Measurements from ENCODE around the gene SLC7A5. TPM values are rescaled to one million over a fixed set of nuclear protein-coding genes. Genes with fewer than 3 reads are reported as not detected.

SLC7A5 gene
- total RNA-seq, 2 donors from 2014 or later: 374 to 588 TPM

GRCh38 chr16:87824016-87824990 lies 45.0 kb downstream of the SLC7A5 start:
- Histone ChIP-seq H3K27ac (ENCODE audit: low read depth, low read length) (no peak overlapping the region), H3K27me3 (ENCODE audit: control insufficient read depth, insufficient read depth, low read length, poor library complexity, severe bottlenecking) (no peaks in the 10 kb centered on the region), H3K4me3 (ENCODE audit: low read length) (no peak overlapping the region), H3K9ac (ENCODE audit: extremely low read depth, low read length, poor library complexity, severe bottlenecking) (no peak overlapping the region), H3K4me1 (ENCODE audit: control insufficient read depth, insufficient read depth, low read length) (peaks cover 28% of the 10 kb centered on the region), H3K9me3 (ENCODE audit: control insufficient read depth, low read length) (no peaks in the 10 kb centered on the region), H3K36me3 (ENCODE audit: control insufficient read depth, insufficient read depth, low read length) (peaks cover 3% of the 10 kb centered on the region)
- Mint-ChIP-seq H3K27me3 (ENCODE audit: insufficient read depth) (no peaks in the 10 kb centered on the region), H3K27ac (peak overlapping the region; percentile 23), H3K4me3 (no peak overlapping the region), H3K36me3 (ENCODE audit: low read depth) (no peaks in the 10 kb centered on the region), H3K9me3 (no peaks in the 10 kb centered on the region), H3K4me1 (peaks cover 42% of the 10 kb centered on the region)
- DNase-seq: no peak
- 76 to 84% methylated on average over 10 to 19 of the region's 19 CpGs for WGBS, 2 experiments (ENCODE audit: insufficient coverage in 1 of 2, insufficient read length in 1 of 2)
- TF ChIP-seq CTCF (conservative IDR thresholded peaks at IDR 0.05): no peak

DNA sequence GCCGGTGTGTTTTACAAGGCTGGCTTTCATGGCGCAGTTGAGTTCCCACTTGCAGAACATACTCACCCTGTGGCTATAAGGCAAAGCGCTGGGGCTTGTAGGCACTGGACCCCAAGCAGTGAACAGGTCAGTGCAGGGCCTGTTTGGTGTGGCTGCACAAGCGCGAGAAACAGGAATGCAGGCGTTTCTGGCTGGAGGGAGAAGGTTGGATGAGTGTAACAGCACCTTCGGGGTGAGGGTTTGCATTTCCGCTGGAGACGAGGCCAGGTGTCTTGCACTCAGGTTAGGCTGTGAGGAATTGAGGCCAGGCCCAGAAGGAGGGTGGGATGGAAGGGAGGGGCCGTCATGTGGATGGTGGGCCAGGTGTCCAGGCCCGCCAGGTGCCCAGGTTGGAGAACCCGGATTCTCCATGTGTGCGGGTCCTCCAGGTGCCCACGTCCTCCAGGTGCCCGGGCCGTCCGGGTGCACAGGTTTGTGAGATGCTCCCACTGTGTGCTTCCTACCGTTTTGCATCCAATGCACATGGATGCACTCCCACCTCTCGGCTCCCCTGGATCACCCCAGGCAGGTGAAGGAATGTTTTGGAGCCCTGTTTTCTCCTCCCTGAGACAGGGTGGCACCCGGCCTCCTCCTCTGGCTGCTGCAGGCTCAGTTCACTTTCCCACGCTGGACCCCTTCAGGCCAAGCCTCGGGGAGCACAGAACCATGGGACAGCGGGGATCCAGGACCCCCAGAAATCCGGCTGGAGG lies 46.0 kb downstream of the SLC7A5 start:
- H3K9me3 Mint-ChIP-seq: peaks cover 1% of the 10 kb centered on the region
- Histone ChIP-seq H3K27me3 (ENCODE audit: control insufficient read depth, insufficient read depth, low read length, poor library complexity, severe bottlenecking) (no peaks in the 10 kb centered on the region), H3K9ac (ENCODE audit: extremely low read depth, low read length, poor library complexity, severe bottlenecking) (peak overlapping the region; percentile 5), H3K36me3 (ENCODE audit: control insufficient read depth, insufficient read depth, low read length) (no peaks in the 10 kb centered on the region), H3K27ac (ENCODE audit: low read depth, low read length) (no peak overlapping the region), H3K4me3 (ENCODE audit: low read length) (no peak overlapping the region), H3K9me3 (ENCODE audit: control insufficient read depth, low read length) (peaks cover 4% of the 10 kb centered on the region), H3K4me1 (ENCODE audit: control insufficient read depth, insufficient read depth, low read length) (peaks cover 26% of the 10 kb centered on the region)
- WGBS, 2 experiments (ENCODE audit: insufficient coverage in 1 of 2, insufficient read length in 1 of 2): 85 to 86% methylated on average over 18 to 24 of the region's 24 CpGs
- no peak for TF ChIP-seq CTCF (conservative IDR thresholded peaks at IDR 0.05)
- peak; percentile 72 for DNase-seq
- no peaks in the 10 kb centered on the region for H3K27me3 Mint-ChIP-seq (ENCODE audit: insufficient read depth)
- H3K4me3 Mint-ChIP-seq: no peak overlapping the region
- H3K4me1 Mint-ChIP-seq: peaks cover 42% of the 10 kb centered on the region
- no peaks in the 10 kb centered on the region for H3K36me3 Mint-ChIP-seq (ENCODE audit: low read depth)
- peak overlapping the region; percentile 72 for H3K27ac Mint-ChIP-seq

- H3K9me3 ChIP-seq (ENCODE audit: control insufficient read depth, low read length): peaks cover 15% of the 10 kb centered on the region
- H3K4me1 Mint-ChIP-seq: peaks cover 42% of the 10 kb centered on the region
- peak overlapping the region; percentile 86 for H3K27ac ChIP-seq (ENCODE audit: low read depth, low read length)
- no peak for TF ChIP-seq CTCF (conservative IDR thresholded peaks at IDR 0.05)
- no peaks in the 10 kb centered on the region for H3K27me3 Mint-ChIP-seq (ENCODE audit: insufficient read depth)
- no peaks in the 10 kb centered on the region for H3K36me3 Mint-ChIP-seq (ENCODE audit: low read depth)
- peak overlapping the region; percentile 72 for H3K27ac Mint-ChIP-seq
- peaks cover 10% of the 10 kb centered on the region for H3K9me3 Mint-ChIP-seq
- no peaks in the 10 kb centered on the region for H3K36me3 ChIP-seq (ENCODE audit: control insufficient read depth, insufficient read depth, low read length)
- DNase-seq: peak; percentile 90
- H3K27me3 ChIP-seq (ENCODE audit: control insufficient read depth, insufficient read depth, low read length, poor library complexity, severe bottlenecking): no peaks in the 10 kb centered on the region
- peak overlapping the region; percentile 5 for H3K9ac ChIP-seq (ENCODE audit: extremely low read depth, low read length, poor library complexity, severe bottlenecking)
- WGBS, 2 experiments (ENCODE audit: insufficient coverage in 1 of 2, insufficient read length in 1 of 2): 51 to 57% methylated on average over 26 to 38 of the region's 38 CpGs
- no peak overlapping the region for H3K4me3 Mint-ChIP-seq
- peaks cover 26% of the 10 kb centered on the region for H3K4me1 ChIP-seq (ENCODE audit: control insufficient read depth, insufficient read depth, low read length)
- H3K4me3 ChIP-seq (ENCODE audit: low read length): no peak overlapping the region
Measured at GRCh38 chr16:87822108-87822970, 47.0 kb downstream of the SLC7A5 start.
